ENCODE measurements around the gene WIPI1. TPM values are rescaled to one million over a fixed set of nuclear protein-coding genes. Genes with fewer than 3 reads are reported as not detected.
A peak's percentile ranks its signal among the peaks of the same experiment; 100 is the strongest.

The WIPI1 gene
- total RNA-seq, 4 donors from 2014 or later: 23.0 to 32.2 (median 25.5) TPM

- no peaks in the 10 kb centered on the region for H3K27me3 ChIP-seq
- intact Hi-C loops (cut with DNase I): no loop called here
- H3K4me1 ChIP-seq: peaks cover 0 to 5% (median 0%) of the 10 kb centered on the region in 3 donors
- WGBS, 2 donors: 61% methylated on average over 4 of the region's 7 CpGs
- no peaks in the 10 kb centered on the region for H3K9me3 ChIP-seq
- no peak for DNase-seq
- TF ChIP-seq POLR2A (IDR thresholded peaks at IDR 0.05): no peak
- TF ChIP-seq, protein P1, sequence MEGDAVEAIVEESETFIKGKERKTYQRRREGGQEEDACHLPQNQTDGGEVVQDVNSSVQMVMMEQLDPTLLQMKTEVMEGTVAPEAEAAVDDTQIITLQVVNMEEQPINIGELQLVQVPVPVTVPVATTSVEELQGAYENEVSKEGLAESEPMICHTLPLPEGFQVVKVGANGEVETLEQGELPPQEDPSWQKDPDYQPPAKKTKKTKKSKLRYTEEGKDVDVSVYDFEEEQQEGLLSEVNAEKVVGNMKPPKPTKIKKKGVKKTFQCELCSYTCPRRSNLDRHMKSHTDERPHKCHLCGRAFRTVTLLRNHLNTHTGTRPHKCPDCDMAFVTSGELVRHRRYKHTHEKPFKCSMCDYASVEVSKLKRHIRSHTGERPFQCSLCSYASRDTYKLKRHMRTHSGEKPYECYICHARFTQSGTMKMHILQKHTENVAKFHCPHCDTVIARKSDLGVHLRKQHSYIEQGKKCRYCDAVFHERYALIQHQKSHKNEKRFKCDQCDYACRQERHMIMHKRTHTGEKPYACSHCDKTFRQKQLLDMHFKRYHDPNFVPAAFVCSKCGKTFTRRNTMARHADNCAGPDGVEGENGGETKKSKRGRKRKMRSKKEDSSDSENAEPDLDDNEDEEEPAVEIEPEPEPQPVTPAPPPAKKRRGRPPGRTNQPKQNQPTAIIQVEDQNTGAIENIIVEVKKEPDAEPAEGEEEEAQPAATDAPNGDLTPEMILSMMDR (IDR thresholded peaks at IDR 0.05): no peak
- no peak overlapping the region for H3K27ac ChIP-seq
- H3K4me3 ChIP-seq: no peak overlapping the region
- H3K36me3 ChIP-seq: no peaks in the 10 kb centered on the region
Measured at GRCh38 chr17:68389041-68389440, 68.3 kb downstream of the WIPI1 start.

- H3K4me3 ChIP-seq: no peak overlapping the region
- no peak for DNase-seq
- 83 to 93% methylated on average over 6 of the region's 6 CpGs for WGBS, 2 donors
- H3K9me3 ChIP-seq: no peaks in the 10 kb centered on the region
- H3K27ac ChIP-seq: no peak overlapping the region
- no peaks in the 10 kb centered on the region for H3K36me3 ChIP-seq
- no peaks in the 10 kb centered on the region for H3K27me3 ChIP-seq
- peaks cover 0 to 15% (median 2%) of the 10 kb centered on the region in 3 donors for H3K4me1 ChIP-seq
- TF ChIP-seq POLR2A (IDR thresholded peaks at IDR 0.05): no peak
- TF ChIP-seq, protein P1 (IDR thresholded peaks at IDR 0.05): no peak
- intact Hi-C loops (cut with DNase I): no loop called here
Measured at GRCh38 chr17:68387435-68388218, 69.7 kb downstream of the WIPI1 start.

DNA sequence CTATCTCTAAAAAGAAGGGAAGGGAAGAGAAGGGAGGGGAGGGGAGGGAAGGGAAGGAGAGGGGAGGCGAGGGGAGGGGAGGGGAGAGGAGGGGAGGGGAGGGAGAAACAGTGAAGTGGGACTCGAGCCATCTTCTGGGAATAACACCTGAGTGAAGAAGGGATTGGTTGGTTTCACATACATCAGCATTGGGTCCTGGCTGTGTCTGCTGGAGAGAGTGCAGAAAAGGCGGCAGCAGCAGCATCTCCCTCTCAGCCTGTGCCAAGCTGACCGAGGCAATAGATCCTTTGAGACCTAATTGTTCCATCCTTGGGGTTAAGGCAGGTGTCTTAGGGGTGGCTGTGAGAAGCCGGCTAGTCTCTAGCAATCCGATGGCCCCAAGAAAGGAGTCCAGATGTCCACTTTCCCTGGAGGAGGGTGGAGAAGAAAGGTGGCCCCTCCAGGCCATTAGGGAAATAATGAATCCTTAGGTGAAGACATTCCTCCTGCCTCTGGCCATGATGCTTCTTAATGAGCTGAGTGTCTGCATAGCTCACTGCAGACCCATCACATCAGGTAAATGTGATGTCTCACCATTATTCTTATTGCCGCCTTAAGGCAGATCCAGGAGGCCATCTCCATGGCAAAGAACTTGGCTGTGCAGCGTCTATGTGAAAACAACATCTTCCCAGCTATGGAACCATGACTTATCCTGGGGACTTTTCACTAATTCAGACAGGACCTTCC lies 71.6 kb downstream of the WIPI1 start:
- TF ChIP-seq, protein P1 (IDR thresholded peaks at IDR 0.05): no peak
- no peak for TF ChIP-seq POLR2A (IDR thresholded peaks at IDR 0.05)
- intact Hi-C loops (cut with DNase I): no loop called here
- Histone ChIP-seq H3K36me3 (no peaks in the 10 kb centered on the region), H3K4me1 (peaks cover 0 to 15% (median 2%) of the 10 kb centered on the region in 3 donors), H3K4me3 (no peak overlapping the region), H3K27ac (peak overlapping the region in 3 of 4 donors; percentile 25 to 69 (median 30)), H3K27me3 (no peaks in the 10 kb centered on the region), H3K9me3 (no peaks in the 10 kb centered on the region)
- DNase-seq: no peak
- WGBS, 2 donors: 88 to 93% methylated on average over 5 to 7 of the region's 8 CpGs

GRCh38 chr17:68384941-68385340 lies 72.4 kb downstream of the WIPI1 start:
- no peak overlapping the region for H3K4me3 ChIP-seq
- no peaks in the 10 kb centered on the region for H3K9me3 ChIP-seq
- peaks cover 0 to 15% (median 2%) of the 10 kb centered on the region in 3 donors for H3K4me1 ChIP-seq
- 83 to 100% methylated on average over 3 to 4 of the region's 4 CpGs for WGBS, 2 donors
- TF ChIP-seq, protein P1 (IDR thresholded peaks at IDR 0.05): no peak
- no peak for TF ChIP-seq POLR2A (IDR thresholded peaks at IDR 0.05)
- no peaks in the 10 kb centered on the region for H3K27me3 ChIP-seq
- intact Hi-C loops (cut with DNase I): no loop called here
- DNase-seq: no peak
- no peaks in the 10 kb centered on the region for H3K36me3 ChIP-seq
- H3K27ac ChIP-seq: peak overlapping the region in 2 of 4 donors; percentile 57 to 69

- H3K4me1 ChIP-seq: peaks cover 0 to 19% (median 2%) of the 10 kb centered on the region in 3 donors
- DNase-seq: no peak
- H3K4me3 ChIP-seq: no peak overlapping the region
- intact Hi-C loops (cut with DNase I): no loop called here
- no peaks in the 10 kb centered on the region for H3K36me3 ChIP-seq
- no peaks in the 10 kb centered on the region for H3K9me3 ChIP-seq
- TF ChIP-seq, protein P1 (IDR thresholded peaks at IDR 0.05): no peak
- no peak for TF ChIP-seq POLR2A (IDR thresholded peaks at IDR 0.05)
- H3K27me3 ChIP-seq: no peaks in the 10 kb centered on the region
- peak overlapping the region in 3 of 4 donors; percentile 50 to 72 (median 57) for H3K27ac ChIP-seq
- 77 to 80% methylated on average over 1 of the region's 1 CpG for WGBS, 2 donors
Measured at GRCh38 chr17:68384471-68384870, 72.8 kb downstream of the WIPI1 start.
